Osteocyte (in vitro differentiated cells): ENCODE results near the gene SENP6. TPM values are rescaled to one million over a fixed set of nuclear protein-coding genes. Genes with fewer than 3 reads are reported as not detected.
A peak's percentile ranks its signal among the peaks of the same experiment; 100 is the strongest.

Source experiments
- DNase-seq: peaks from one replicate; pipeline ENCODE4 v3.0.0; 2021; ENCODE audit warnings: mixed read lengths; ENCODE audit not compliant: unreplicated experiment; ENCODE audit errors: extremely low spot score
- H3K27ac Mint-ChIP-seq: one replicate; pipeline ENCODE4 v1.8.0; 2021; ENCODE audit warnings: mild to moderate bottlenecking, mixed read lengths; ENCODE audit not compliant: unreplicated experiment
- H3K27me3 Mint-ChIP-seq: one replicate; pipeline ENCODE4 v1.8.0; 2021; ENCODE audit warnings: mixed read lengths; ENCODE audit not compliant: unreplicated experiment
- H3K36me3 Mint-ChIP-seq: one replicate; pipeline ENCODE4 v1.8.0; 2021; ENCODE audit warnings: mixed read lengths; ENCODE audit not compliant: unreplicated experiment
- H3K4me1 Mint-ChIP-seq: one replicate; pipeline ENCODE4 v1.8.0; 2021; ENCODE audit warnings: mixed read lengths; ENCODE audit not compliant: unreplicated experiment
- H3K4me3 Mint-ChIP-seq: one replicate; pipeline ENCODE4 v1.8.0; 2021; ENCODE audit warnings: mild to moderate bottlenecking, moderate library complexity, mixed read lengths; ENCODE audit not compliant: unreplicated experiment
- H3K9me3 Mint-ChIP-seq: one replicate; pipeline ENCODE4 v1.8.0; 2021; ENCODE audit warnings: mixed read lengths; ENCODE audit not compliant: unreplicated experiment
- CTCF ChIP-seq: fragments of 200-600 bp; sonication (generic); IDR thresholded peaks from 2 replicates; pipeline ENCODE4 v1.5.0; 2021; ENCODE audit warnings: antibody characterized with exemption, mild to moderate bottlenecking, moderate library complexity
- long read RNA-seq: library from polyadenylated mRNA; unstranded; transcript quantifications from one replicate; pipeline ENCODE4 v2.0.0, GENCODE V29; 2021
- total RNA-seq: library from RNA; stranded (reverse); gene quantifications from 2 replicates; pipeline ENCODE4 v1.2.1, GENCODE V29; 2021

SENP6 gene, protein sequence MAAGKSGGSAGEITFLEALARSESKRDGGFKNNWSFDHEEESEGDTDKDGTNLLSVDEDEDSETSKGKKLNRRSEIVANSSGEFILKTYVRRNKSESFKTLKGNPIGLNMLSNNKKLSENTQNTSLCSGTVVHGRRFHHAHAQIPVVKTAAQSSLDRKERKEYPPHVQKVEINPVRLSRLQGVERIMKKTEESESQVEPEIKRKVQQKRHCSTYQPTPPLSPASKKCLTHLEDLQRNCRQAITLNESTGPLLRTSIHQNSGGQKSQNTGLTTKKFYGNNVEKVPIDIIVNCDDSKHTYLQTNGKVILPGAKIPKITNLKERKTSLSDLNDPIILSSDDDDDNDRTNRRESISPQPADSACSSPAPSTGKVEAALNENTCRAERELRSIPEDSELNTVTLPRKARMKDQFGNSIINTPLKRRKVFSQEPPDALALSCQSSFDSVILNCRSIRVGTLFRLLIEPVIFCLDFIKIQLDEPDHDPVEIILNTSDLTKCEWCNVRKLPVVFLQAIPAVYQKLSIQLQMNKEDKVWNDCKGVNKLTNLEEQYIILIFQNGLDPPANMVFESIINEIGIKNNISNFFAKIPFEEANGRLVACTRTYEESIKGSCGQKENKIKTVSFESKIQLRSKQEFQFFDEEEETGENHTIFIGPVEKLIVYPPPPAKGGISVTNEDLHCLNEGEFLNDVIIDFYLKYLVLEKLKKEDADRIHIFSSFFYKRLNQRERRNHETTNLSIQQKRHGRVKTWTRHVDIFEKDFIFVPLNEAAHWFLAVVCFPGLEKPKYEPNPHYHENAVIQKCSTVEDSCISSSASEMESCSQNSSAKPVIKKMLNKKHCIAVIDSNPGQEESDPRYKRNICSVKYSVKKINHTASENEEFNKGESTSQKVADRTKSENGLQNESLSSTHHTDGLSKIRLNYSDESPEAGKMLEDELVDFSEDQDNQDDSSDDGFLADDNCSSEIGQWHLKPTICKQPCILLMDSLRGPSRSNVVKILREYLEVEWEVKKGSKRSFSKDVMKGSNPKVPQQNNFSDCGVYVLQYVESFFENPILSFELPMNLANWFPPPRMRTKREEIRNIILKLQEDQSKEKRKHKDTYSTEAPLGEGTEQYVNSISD
- 95.0 and 101 TPM in 2 replicates for total RNA-seq
- long read RNA-seq, full-length matches to known transcripts: 1 of 35 reads
- long read RNA-seq, partial matches to known transcripts: 24 of 35 reads
- long read RNA-seq, other reads (novel, unspliced or antisense): 10 of 35 reads

DNA sequence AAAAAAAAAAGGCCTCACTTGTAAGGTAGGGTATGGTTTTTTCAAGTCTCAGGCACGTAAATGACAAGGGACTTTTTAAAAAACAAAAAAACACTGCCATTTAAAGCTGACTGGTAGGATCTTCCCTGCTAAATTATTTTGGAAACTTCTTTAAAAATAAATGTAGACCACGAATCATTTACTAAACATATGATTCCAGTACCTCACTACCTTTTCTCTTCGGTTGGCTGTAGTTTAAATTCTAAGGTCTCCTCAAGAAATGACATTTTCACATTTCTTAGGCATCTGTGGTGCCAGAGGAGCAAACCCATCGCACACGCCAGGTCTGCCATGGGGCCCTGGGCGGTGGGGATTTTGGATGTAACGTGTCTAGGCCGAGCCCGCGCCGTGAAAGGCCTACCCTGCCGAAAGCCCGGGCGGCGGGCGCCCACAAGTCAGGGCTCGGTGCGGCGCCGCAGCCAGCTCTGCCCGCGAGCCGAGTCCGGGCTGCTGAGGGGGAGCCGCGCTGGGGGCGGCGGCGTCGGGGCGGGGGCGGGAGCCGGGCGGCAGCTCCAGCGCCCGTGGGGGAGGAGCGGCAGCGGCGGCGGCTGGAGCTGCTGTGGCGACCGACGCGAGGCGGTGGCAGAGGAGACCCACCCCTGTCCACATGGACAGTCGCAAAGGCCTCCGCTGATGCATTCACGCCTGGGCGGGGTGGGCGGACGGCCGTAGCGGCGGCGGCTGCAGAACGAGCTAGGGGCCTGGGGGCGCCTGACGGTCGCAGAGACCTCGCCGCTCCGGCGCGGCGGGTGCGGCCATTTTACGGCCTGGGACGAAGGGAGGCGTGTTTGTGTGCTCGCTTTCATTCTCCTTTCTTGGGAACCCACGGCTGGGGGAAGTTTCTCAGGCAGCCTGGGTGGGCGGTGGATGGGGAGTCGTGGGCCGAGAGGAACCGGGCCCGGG lies at the start of gene SENP6:
Gene SENP6, plus strand, starts transcription at position 577 of the 942 bp plus-strand sequence. CDS start 645 bp downstream, outside the sequence.
- H3K27me3 Mint-ChIP-seq: no peaks in the 10 kb centered on the region
- no peak for TF ChIP-seq CTCF
- peaks cover 5% of the 10 kb centered on the region for H3K9me3 Mint-ChIP-seq
- peak; percentile 94 for DNase-seq
- peak within 1 kb of the TSS; percentile 98 for H3K4me3 Mint-ChIP-seq
- H3K36me3 Mint-ChIP-seq: peaks cover 7% of the 10 kb centered on the region
- peaks cover 38% of the 10 kb centered on the region for H3K4me1 Mint-ChIP-seq
- H3K27ac Mint-ChIP-seq: peak within 1 kb of the TSS; percentile 99

GRCh38 chr6:75556240-75556639 lies 45.4 kb upstream of the SENP6 start:
- no peaks in the 10 kb centered on the region for H3K36me3 Mint-ChIP-seq
- H3K4me3 Mint-ChIP-seq: no peak overlapping the region
- peaks cover 19% of the 10 kb centered on the region for H3K27me3 Mint-ChIP-seq
- no peaks in the 10 kb centered on the region for H3K9me3 Mint-ChIP-seq
- no peaks in the 10 kb centered on the region for H3K4me1 Mint-ChIP-seq
- TF ChIP-seq CTCF: no peak
- DNase-seq: no peak
- no peak overlapping the region for H3K27ac Mint-ChIP-seq

DNA sequence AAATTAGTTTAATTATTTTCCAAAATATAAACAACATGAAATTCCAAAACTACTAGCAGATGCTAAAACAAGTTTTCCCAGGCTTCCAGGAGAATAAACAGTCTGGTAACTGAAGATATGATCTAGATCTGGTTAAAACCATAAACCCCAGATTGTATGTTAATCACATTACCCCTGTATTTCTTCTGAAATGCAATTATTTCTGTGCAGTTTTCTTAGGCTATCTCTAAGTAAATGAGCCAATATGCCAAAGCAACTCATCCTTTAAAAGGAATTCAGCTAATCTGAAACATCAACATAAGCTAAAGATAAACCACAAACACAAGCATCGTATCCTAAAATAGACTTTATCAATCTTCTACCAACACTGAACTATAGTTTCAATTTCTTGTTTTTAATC lies 44.6 kb upstream of the SENP6 start:
- Mint-ChIP-seq H3K27me3 (peaks cover 23% of the 10 kb centered on the region), H3K4me3 (no peak overlapping the region), H3K36me3 (no peaks in the 10 kb centered on the region), H3K9me3 (no peaks in the 10 kb centered on the region), H3K4me1 (no peaks in the 10 kb centered on the region), H3K27ac (no peak overlapping the region)
- DNase-seq: no peak
- TF ChIP-seq CTCF: no peak

GRCh38 chr6:75563032-75563431 lies 38.6 kb upstream of the SENP6 start:
- Mint-ChIP-seq H3K27me3 (peaks cover 67% of the 10 kb centered on the region), H3K27ac (no peak overlapping the region), H3K9me3 (peaks cover 7% of the 10 kb centered on the region), H3K4me1 (no peaks in the 10 kb centered on the region), H3K4me3 (no peak overlapping the region), H3K36me3 (peaks cover 2% of the 10 kb centered on the region)
- peak; percentile 39 for TF ChIP-seq CTCF
- no peak for DNase-seq
